Choroid plexus epithelial cell (primary cell): ENCODE data around the gene TBCEL.

ENCODE experiments used
- DNase-seq: peaks from one replicate; pipeline ENCODE4 v3.0.0-alpha.2; 2010; ENCODE audit warnings: low read depth
- H3K4me3 ChIP-seq: 2 replicates; pipeline ENCODE4 v1.5.1; 2011; ENCODE audit warnings: low read depth, mild to moderate bottlenecking, control low read depth, low read length, moderate library complexity
- TF ChIP-seq, protein P1 (sequence below): conservative IDR thresholded peaks from 2 replicates; pipeline ENCODE4 v1.5.1; 2011; ENCODE audit warnings: low read depth, mild to moderate bottlenecking, control low read depth, inconsistent platforms, low read length, moderate library complexity

TBCEL gene

DNA sequence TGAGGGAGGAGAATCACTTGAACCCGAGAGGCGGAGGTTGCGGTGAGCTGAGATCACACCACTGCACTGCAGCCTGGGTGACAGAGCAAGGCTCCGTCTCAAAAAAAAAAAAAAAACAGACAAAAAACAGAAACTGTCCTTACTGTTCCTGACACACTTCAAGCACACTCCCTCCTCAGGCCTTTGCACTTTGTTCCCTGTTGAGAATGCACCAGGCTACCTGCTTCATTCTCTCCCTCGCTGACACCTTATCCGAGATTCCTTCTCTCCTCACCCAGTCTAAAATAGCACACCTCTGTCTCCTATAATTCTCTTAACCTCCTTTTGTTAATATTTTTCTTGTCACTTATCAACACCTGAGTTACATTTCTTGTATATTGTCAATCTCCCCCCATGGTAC is 44.9 kb downstream of the TBCEL start:
- DNase-seq: no peak
- TF ChIP-seq, protein P1, sequence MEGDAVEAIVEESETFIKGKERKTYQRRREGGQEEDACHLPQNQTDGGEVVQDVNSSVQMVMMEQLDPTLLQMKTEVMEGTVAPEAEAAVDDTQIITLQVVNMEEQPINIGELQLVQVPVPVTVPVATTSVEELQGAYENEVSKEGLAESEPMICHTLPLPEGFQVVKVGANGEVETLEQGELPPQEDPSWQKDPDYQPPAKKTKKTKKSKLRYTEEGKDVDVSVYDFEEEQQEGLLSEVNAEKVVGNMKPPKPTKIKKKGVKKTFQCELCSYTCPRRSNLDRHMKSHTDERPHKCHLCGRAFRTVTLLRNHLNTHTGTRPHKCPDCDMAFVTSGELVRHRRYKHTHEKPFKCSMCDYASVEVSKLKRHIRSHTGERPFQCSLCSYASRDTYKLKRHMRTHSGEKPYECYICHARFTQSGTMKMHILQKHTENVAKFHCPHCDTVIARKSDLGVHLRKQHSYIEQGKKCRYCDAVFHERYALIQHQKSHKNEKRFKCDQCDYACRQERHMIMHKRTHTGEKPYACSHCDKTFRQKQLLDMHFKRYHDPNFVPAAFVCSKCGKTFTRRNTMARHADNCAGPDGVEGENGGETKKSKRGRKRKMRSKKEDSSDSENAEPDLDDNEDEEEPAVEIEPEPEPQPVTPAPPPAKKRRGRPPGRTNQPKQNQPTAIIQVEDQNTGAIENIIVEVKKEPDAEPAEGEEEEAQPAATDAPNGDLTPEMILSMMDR: no peak
- H3K4me3 ChIP-seq: no peak overlapping the region

DNA sequence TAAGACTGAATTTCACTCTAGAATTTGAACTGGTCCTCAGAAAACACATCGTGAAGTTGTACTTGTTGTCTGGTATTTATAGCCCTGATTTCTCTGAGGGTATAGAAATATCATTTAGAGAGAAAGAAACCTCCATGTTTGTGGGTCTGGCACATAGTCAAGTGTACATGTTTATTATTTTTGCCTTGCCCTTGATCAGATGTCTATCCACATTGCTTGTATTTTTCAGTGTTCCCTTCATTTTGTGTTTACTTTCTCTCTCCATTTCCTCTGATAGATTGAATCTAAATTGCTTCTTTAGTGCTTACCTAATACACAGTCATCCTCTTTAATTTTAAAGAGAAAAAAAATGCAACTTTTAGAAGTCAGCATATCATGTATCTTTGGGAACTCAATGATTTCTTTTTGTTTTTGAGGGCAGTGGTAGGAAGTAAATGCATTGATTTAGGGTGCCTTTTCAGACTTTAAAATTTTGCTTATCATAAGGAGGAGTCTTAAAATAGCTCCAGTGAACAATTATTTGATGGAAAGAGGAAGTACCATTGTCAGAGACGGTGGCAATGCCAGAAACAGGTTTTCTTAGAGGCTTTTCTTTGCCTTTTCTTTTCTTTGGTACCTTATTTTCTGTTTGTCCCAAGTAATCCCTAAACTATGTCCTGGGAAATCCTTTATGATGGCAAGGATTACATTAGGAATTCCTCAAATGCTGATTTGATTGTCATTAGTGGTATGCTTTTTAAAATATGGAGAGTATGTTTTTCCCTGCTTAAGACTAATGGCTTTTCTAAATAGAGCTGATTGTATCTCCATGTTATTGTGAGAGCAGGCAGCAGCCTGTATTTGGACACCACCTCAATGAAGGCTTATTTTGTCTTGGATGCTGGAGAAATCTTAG is 47.3 kb downstream of the TBCEL start:
- TF ChIP-seq, protein P1: no peak

DNA sequence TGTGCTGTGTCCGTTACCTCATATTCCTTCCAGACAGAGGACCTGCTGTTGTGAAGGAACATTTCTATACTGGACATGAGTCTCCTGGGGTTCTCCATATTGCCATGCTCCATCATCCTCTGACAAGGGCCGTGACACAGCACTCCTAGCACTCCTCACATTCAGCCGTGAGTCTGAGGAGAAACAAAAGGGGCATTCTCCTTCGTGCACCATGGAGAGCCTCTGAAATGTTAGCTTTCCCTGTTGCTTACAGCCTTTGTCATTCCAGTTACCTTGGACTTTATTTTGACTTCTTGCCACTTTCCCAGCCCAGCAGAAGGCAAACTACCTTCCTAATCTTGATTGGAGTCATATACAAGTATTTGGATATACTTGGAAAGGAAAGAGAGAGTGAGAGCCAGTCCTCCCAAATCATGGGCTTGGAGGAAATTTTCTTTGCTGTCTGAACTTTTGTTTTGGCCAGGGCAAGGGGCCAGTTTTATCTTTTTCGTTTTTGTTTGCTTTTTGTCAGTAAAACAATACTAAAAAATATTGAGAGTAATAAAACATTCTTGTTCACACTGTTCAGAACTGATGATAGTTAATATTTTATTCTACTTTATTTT is 48.0 kb downstream of the TBCEL start:
- no peak for DNase-seq
- no peak overlapping the region for H3K4me3 ChIP-seq
- TF ChIP-seq, protein P1: no peak

More for the DNA sequence above, 47.3 kb downstream of the TBCEL start:
- no peak overlapping the region for H3K4me3 ChIP-seq
- DNase-seq: peak; percentile 62

DNA sequence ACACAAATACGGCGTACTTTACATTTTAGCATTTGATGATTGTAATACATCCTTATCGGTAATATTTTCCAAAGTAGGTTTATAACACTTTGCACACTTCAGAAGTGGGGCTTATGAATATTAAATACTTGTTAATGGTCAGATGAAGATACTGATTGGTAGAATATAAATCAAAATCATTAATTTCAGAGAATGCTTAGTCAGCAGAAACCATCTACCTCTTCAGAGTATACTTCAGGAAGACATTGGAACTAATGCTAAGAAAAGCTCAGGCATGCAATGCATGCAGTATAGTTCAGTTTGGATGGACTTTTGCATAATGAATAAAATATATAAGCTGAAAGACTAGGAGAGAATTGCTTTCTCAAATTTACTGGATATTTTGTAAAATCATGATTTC is 57.4 kb downstream of the TBCEL start:
- TF ChIP-seq, protein P1: no peak
- H3K4me3 ChIP-seq: no peak overlapping the region
- no peak for DNase-seq

DNA sequence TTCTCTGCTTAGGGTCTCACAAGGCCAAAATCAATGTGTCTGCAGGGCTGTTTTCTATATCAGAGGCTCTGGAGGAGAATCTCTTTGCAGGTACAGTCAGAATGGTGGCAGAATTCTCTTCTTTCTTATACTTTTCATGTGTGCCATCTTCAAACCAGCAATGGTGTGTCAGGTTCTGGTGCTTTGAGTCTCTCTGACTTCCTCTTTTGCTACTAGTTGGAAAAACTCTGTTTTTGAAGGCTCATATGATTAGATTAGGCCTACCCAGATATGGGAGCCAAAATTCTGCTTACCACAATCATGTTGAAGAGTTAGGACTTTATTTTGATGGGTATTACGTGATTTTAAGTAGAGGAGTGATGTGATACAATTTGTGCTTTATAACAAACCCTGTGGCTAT is 58.3 kb downstream of the TBCEL start:
- TF ChIP-seq, protein P1: no peak

DNA sequence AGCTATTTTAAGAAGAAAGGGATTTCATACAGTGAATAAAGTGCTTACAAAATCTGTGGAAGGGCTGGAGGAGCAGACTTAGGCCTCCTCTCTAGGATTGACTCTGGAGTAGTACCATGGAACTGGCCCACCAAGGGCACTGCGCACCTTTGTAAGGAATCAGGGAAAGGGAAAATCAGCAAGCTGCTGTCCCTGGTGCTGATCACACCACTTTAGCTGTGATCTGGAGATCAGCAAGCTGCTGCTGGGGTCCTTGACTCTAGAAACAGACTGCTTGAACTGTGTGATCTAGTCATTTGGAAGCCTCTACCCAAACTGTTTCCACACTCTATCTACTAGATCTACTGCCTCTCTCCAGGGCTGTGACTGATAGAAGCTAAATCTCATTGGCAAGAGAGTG is 58.8 kb downstream of the TBCEL start:
- DNase-seq: peak; percentile 22
- no peak overlapping the region for H3K4me3 ChIP-seq
- TF ChIP-seq, protein P1: no peak

More for the DNA sequence above, 58.3 kb downstream of the TBCEL start:
- no peak for DNase-seq
- H3K4me3 ChIP-seq: no peak overlapping the region

DNA sequence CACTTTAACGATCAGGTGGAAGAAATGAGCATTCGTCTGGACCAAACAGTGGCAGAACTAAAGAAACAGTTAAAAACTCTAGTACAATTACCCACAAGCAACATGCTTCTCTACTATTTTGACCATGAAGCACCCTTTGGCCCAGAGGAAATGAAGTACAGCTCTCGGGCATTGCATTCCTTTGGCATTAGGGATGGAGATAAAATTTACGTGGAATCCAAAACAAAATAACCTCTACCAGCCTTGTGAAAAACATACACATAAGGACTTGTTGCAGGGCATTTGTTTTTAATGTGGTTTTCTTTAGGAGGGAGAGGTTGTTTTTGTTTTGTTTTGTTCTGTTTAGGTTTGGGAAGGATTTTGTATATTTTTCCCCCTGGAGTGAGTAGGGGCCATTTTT is 63.0 kb downstream of the TBCEL start:
- TF ChIP-seq, protein P1: no peak
- peak; percentile 40 for DNase-seq

More for the DNA sequence above, 63.0 kb downstream of the TBCEL start:
- H3K4me3 ChIP-seq: no peak overlapping the region
